ENCODE data around the gene CDC42SE2. TPM values are rescaled to one million over a fixed set of nuclear protein-coding genes. Genes with fewer than 3 reads are reported as not detected.
A peak's percentile ranks its signal among the peaks of the same experiment; 100 is the strongest.
"Not testable (repeated sequence)": the region's sequence is repeated elsewhere in the genome, so short reads cannot be mapped to it uniquely, and the experiment has no call there.

Gene CDC42SE2
- polyA plus RNA-seq, 4 donors, result 36.0 to 60.3 (median 55.0) TPM

DNA sequence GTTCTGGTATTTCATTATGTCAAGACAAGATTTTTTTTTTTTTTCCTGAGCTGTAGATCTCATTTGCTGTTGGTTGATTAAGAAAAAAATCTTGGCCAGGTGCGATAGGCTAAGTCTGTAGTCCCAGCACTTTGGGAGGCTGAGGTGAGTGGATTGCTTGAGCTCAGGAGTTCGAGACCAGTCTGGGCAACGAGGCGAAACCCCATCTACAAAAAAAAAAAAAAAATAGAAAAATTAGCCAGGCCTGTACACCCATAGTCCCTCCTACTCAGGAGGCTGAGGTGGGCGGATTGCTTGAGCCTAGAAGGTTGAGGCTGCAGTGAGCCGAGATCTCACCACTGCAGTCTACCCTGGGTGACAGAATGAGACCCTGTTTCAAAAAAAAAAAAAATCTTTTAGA is 12.2 kb downstream of the CDC42SE2 start:
- H3K36me3 ChIP-seq (ENCODE audit: control insufficient read depth in 3 of 3, insufficient read depth in 2 of 3, low read depth in 1 of 3, low read length in 3 of 3), result peaks cover 0 to 3% (median 0%) of the 10 kb centered on the region in 3 donors
- DNase-seq (no peak), FAIRE-seq (no peak)
- 69 to 78% (median 70%) methylated on average over 6 of the region's 6 CpGs for WGBS, 3 donors
- H3K4me1 ChIP-seq (ENCODE audit: control insufficient read depth in 3 of 3, insufficient read depth in 2 of 3, low read depth in 1 of 3, low read length in 2 of 3), result peaks cover 0 to 15% (median 10%) of the 10 kb centered on the region in 3 donors
- H3K9me3 ChIP-seq (ENCODE audit: control insufficient read depth in 2 of 2, insufficient read depth in 1 of 2, low read depth in 1 of 2, low read length in 1 of 2), result no peaks in the 10 kb centered on the region
- no peak overlapping the region for H3K27ac ChIP-seq (ENCODE audit: low read depth in 1 of 3, low read length in 2 of 3)
- H3K4me3 ChIP-seq (ENCODE audit: low read depth in 1 of 3, low read length in 3 of 3), result no peak overlapping the region
- no peaks in the 10 kb centered on the region for H3K27me3 ChIP-seq (ENCODE audit: control insufficient read depth in 3 of 3, insufficient read depth in 3 of 3, low read length in 3 of 3)

DNA sequence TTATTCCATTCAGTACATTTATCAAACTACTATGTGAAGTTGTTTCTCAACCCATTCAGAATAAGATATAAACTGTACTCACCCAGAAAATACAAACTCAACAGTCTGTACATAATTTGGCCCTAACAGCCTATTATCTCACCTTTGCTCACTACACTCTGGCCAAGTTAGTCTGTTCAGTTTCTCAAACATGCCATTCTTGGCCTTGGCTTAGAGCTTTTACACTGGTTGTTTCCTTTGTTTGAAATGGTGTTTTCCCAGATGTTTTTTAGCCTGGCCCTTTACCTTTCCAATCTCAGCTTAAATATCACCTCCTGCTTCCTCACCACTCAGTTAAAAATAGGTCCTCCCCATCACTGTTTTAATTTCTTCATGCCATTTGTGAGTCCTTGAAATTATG is 13.6 kb downstream of the CDC42SE2 start:
- FAIRE-seq, result no peak
- Histone ChIP-seq H3K36me3 (ENCODE audit: control insufficient read depth in 3 of 3, insufficient read depth in 2 of 3, low read depth in 1 of 3, low read length in 3 of 3) (peaks cover 0 to 3% (median 0%) of the 10 kb centered on the region in 3 donors), H3K27ac (ENCODE audit: low read depth in 1 of 3, low read length in 2 of 3) (peak overlapping the region in 1 of 3 donors; percentile 38), H3K4me3 (ENCODE audit: low read depth in 1 of 3, low read length in 3 of 3) (no peak overlapping the region), H3K9me3 (ENCODE audit: control insufficient read depth in 2 of 2, insufficient read depth in 1 of 2, low read depth in 1 of 2, low read length in 1 of 2) (no peaks in the 10 kb centered on the region), H3K27me3 (ENCODE audit: control insufficient read depth in 3 of 3, insufficient read depth in 3 of 3, low read length in 3 of 3) (no peaks in the 10 kb centered on the region), H3K4me1 (ENCODE audit: control insufficient read depth in 3 of 3, insufficient read depth in 2 of 3, low read depth in 1 of 3, low read length in 2 of 3) (peaks cover 0 to 18% (median 10%) of the 10 kb centered on the region in 3 donors)
- no peak for DNase-seq

GRCh38 chr5:131277875-131278740 is 14.3 kb downstream of the CDC42SE2 start:
- Histone ChIP-seq H3K9me3 (ENCODE audit: control insufficient read depth in 2 of 2, insufficient read depth in 1 of 2, low read depth in 1 of 2, low read length in 1 of 2) (no peaks in the 10 kb centered on the region), H3K4me1 (ENCODE audit: control insufficient read depth in 3 of 3, insufficient read depth in 2 of 3, low read depth in 1 of 3, low read length in 2 of 3) (peaks cover 0 to 18% (median 10%) of the 10 kb centered on the region in 3 donors), H3K4me3 (ENCODE audit: low read depth in 1 of 3, low read length in 3 of 3) (no peak overlapping the region), H3K36me3 (ENCODE audit: control insufficient read depth in 3 of 3, insufficient read depth in 2 of 3, low read depth in 1 of 3, low read length in 3 of 3) (peaks cover 0 to 3% (median 0%) of the 10 kb centered on the region in 3 donors), H3K27me3 (ENCODE audit: control insufficient read depth in 3 of 3, insufficient read depth in 3 of 3, low read length in 3 of 3) (no peaks in the 10 kb centered on the region), H3K27ac (ENCODE audit: low read depth in 1 of 3, low read length in 2 of 3) (peak overlapping the region in 2 of 3 donors; percentile 34 to 38)
- FAIRE-seq (no peak), DNase-seq (no peak)
- WGBS, 3 donors, result 90 to 96% (median 90%) methylated on average over 5 of the region's 5 CpGs

DNA sequence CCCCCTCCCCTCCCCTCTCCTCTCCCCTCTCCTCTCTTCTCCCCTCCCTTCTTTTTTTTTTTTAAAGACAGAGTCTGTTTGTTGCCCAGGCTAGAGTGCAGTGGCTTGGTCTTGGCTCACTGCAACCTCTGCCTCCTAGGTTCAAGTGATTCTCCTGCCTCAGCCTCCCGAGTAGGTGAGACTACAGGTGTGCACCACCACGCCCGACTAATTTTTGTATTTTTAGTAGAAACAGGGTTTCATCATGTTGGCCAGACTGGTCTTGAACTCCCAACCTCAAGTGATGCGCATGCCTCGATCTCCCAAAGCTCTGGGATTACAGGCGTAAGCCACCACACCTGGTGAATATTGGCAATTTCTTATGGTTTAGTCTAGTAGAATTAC is 14.9 kb downstream of the CDC42SE2 start:
- H3K36me3 ChIP-seq (ENCODE audit: control insufficient read depth in 3 of 3, insufficient read depth in 2 of 3, low read depth in 1 of 3, low read length in 3 of 3); H3K4me3 ChIP-seq (ENCODE audit: low read depth in 1 of 3, low read length in 3 of 3); DNase-seq; H3K9me3 ChIP-seq (ENCODE audit: control insufficient read depth in 2 of 2, insufficient read depth in 1 of 2, low read depth in 1 of 2, low read length in 1 of 2); H3K27me3 ChIP-seq (ENCODE audit: control insufficient read depth in 3 of 3, insufficient read depth in 3 of 3, low read length in 3 of 3); FAIRE-seq: not testable (repeated sequence)
- Histone ChIP-seq H3K27ac (ENCODE audit: low read depth in 1 of 3, low read length in 2 of 3) (peak overlapping the region in 1 of 3 donors; percentile 48), H3K4me1 (ENCODE audit: control insufficient read depth in 3 of 3, insufficient read depth in 2 of 3, low read depth in 1 of 3, low read length in 2 of 3) (peaks cover 0 to 18% (median 10%) of the 10 kb centered on the region in 3 donors)
- WGBS, 3 donors, result 78 to 91% (median 89%) methylated on average over 6 of the region's 6 CpGs

DNA sequence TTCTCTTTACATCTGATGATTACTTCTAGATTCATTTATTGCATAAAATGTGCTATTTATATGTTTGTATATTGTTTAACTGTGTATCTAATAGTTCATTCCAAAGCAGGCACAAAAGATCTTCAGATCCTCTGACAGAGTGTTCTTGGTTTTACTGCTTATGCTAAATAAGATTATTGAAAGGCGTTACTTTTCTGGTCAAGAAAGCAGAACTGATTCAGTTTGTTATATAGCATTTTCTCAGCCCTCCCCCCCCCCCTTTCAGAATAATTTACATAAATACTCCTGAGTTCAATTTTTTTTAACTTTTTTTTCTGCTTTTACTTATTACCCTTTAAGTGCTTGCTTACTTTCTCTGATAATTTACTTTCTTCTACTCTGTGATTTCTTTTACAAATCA is 15.4 kb downstream of the CDC42SE2 start:
- WGBS, 3 donors, result 52 to 69% (median 60%) methylated on average over 1 of the region's 1 CpG
- no peak for FAIRE-seq

GRCh38 chr5:131280417-131280816 is 16.6 kb downstream of the CDC42SE2 start:
- peaks cover 2 to 18% (median 7%) of the 10 kb centered on the region in 3 donors for H3K4me1 ChIP-seq (ENCODE audit: control insufficient read depth in 3 of 3, insufficient read depth in 2 of 3, low read depth in 1 of 3, low read length in 2 of 3)
- H3K9me3 ChIP-seq (ENCODE audit: control insufficient read depth in 2 of 2, insufficient read depth in 1 of 2, low read depth in 1 of 2, low read length in 1 of 2), result no peaks in the 10 kb centered on the region
- 15 to 39% (median 17%) methylated on average over 3 of the region's 3 CpGs for WGBS, 3 donors
- peaks cover 0 to 2% (median 0%) of the 10 kb centered on the region in 3 donors for H3K36me3 ChIP-seq (ENCODE audit: control insufficient read depth in 3 of 3, insufficient read depth in 2 of 3, low read depth in 1 of 3, low read length in 3 of 3)
- H3K4me3 ChIP-seq (ENCODE audit: low read depth in 1 of 3, low read length in 3 of 3), result no peak overlapping the region
- peak overlapping the region in 1 of 3 donors; percentile 95 for H3K27ac ChIP-seq (ENCODE audit: low read depth in 1 of 3, low read length in 2 of 3)
- FAIRE-seq, result no peak
- DNase-seq, result no peak
- no peaks in the 10 kb centered on the region for H3K27me3 ChIP-seq (ENCODE audit: control insufficient read depth in 3 of 3, insufficient read depth in 3 of 3, low read length in 3 of 3)

More for the DNA sequence above, 15.4 kb downstream of the CDC42SE2 start:
- Histone ChIP-seq H3K36me3 (ENCODE audit: control insufficient read depth in 3 of 3, insufficient read depth in 2 of 3, low read depth in 1 of 3, low read length in 3 of 3) (no peaks in the 10 kb centered on the region), H3K27me3 (ENCODE audit: control insufficient read depth in 3 of 3, insufficient read depth in 3 of 3, low read length in 3 of 3) (no peaks in the 10 kb centered on the region), H3K4me1 (ENCODE audit: control insufficient read depth in 3 of 3, insufficient read depth in 2 of 3, low read depth in 1 of 3, low read length in 2 of 3) (peaks cover 0 to 18% (median 8%) of the 10 kb centered on the region in 3 donors), H3K4me3 (ENCODE audit: low read depth in 1 of 3, low read length in 3 of 3) (no peak overlapping the region), H3K9me3 (ENCODE audit: control insufficient read depth in 2 of 2, insufficient read depth in 1 of 2, low read depth in 1 of 2, low read length in 1 of 2) (no peaks in the 10 kb centered on the region), H3K27ac (ENCODE audit: low read depth in 1 of 3, low read length in 2 of 3) (peak overlapping the region in 2 of 3 donors; percentile 4 to 95)
- no peak for DNase-seq

DNA sequence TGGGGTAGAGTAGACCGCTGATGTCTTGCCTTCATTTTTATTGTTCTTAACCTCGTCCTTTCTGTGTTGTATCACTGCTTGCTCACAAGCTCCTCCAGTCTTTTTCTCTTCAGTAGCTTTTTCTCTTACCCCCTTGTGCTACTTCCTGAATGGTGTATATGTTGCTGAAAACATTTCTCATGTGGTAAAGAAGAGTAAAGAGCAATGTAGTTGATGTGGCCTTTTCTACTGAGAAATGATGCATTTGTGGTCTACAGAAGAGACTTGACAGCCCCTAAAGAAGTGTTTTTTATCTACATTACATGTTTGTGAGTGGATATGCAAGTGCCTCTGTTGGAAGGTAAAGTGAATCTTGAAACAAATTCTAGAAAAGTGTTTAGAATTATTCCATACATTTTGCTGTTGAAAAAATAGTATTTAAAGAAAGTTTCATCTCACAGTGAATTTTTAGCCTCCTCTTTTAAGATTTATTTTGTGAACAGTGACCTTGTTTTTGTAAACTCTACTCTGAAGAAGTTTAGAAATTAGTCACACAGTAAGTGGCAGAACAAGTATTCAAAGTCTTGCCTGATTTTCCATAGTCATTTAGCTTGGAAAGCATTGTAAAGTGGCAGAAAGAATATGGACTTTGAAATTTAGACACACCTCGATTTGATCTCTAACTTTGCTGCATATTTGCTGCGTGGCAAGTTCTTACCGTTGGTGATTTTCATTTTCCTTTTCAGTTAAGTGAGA is 17.4 kb downstream of the CDC42SE2 start:
- DNase-seq (peak; percentile 88 to 94), FAIRE-seq (peak; percentile 95)
- no peak overlapping the region for H3K4me3 ChIP-seq (ENCODE audit: low read depth in 1 of 3, low read length in 3 of 3)
- H3K36me3 ChIP-seq (ENCODE audit: control insufficient read depth in 3 of 3, insufficient read depth in 2 of 3, low read depth in 1 of 3, low read length in 3 of 3), result peaks cover 0 to 2% (median 0%) of the 10 kb centered on the region in 3 donors
- 4 to 33% (median 13%) methylated on average over 5 of the region's 5 CpGs for WGBS, 3 donors
- H3K4me1 ChIP-seq (ENCODE audit: control insufficient read depth in 3 of 3, insufficient read depth in 2 of 3, low read depth in 1 of 3, low read length in 2 of 3), result peaks cover 2 to 18% (median 11%) of the 10 kb centered on the region in 3 donors
- no peaks in the 10 kb centered on the region for H3K9me3 ChIP-seq (ENCODE audit: control insufficient read depth in 2 of 2, insufficient read depth in 1 of 2, low read depth in 1 of 2, low read length in 1 of 2)
- H3K27me3 ChIP-seq (ENCODE audit: control insufficient read depth in 3 of 3, insufficient read depth in 3 of 3, low read length in 3 of 3), result no peaks in the 10 kb centered on the region
- H3K27ac ChIP-seq (ENCODE audit: low read depth in 1 of 3, low read length in 2 of 3), result peak overlapping the region; percentile 89 to 95 (median 89)

DNA sequence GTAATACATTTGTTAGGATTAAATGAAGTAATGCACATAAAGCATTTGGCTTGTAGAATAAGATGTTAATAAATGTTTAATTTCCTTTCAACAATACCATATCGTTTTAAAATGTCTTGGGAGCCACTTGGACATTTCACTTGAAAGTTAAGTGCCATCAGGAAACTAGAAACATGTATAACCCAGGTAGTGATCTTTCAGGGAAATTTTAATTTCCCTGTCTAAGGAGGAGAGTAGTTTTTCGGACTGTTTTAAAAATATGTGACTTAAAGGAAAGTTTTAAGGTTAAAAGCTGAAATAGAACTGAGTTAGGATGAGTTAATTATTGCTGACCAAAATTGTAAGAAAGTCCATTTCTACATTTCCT is 18.0 kb downstream of the CDC42SE2 start:
- 3 to 27% (median 13%) methylated on average over 2 of the region's 2 CpGs for WGBS, 3 donors
- Histone ChIP-seq H3K36me3 (ENCODE audit: control insufficient read depth in 3 of 3, insufficient read depth in 2 of 3, low read depth in 1 of 3, low read length in 3 of 3) (peaks cover 0 to 2% (median 0%) of the 10 kb centered on the region in 3 donors), H3K27me3 (ENCODE audit: control insufficient read depth in 3 of 3, insufficient read depth in 3 of 3, low read length in 3 of 3) (no peaks in the 10 kb centered on the region), H3K9me3 (ENCODE audit: control insufficient read depth in 2 of 2, insufficient read depth in 1 of 2, low read depth in 1 of 2, low read length in 1 of 2) (no peaks in the 10 kb centered on the region), H3K4me1 (ENCODE audit: control insufficient read depth in 3 of 3, insufficient read depth in 2 of 3, low read depth in 1 of 3, low read length in 2 of 3) (peaks cover 2 to 18% (median 11%) of the 10 kb centered on the region in 3 donors), H3K4me3 (ENCODE audit: low read depth in 1 of 3, low read length in 3 of 3) (no peak overlapping the region), H3K27ac (ENCODE audit: low read depth in 1 of 3, low read length in 2 of 3) (peak overlapping the region in 2 of 3 donors; percentile 55 to 95)
- no peak for DNase-seq
- no peak for FAIRE-seq

Data from small intestine (tissue), 7 donors.